A549 (cell line): ENCODE results near the gene PPP4R3A. TPM values are rescaled to one million over a fixed set of nuclear protein-coding genes. Genes with fewer than 3 reads are reported as not detected.

Experiments
- ATAC-seq, 2 experiments: fragments of 200-7000 bp in 1 of 2; fragments of >200 bp in 1 of 2; cut with Nextera tagmentation in 1 of 2; cut with Tn5 transposase in 1 of 2; 3 replicates each; pipeline versions ENCODE4 v1.8.0 to v1.9.1; 2018 to 2020; ENCODE audit warnings: mild to moderate bottlenecking in 1 of 2, moderate library complexity in 1 of 2
- CTCF ChIA-PET: fragments of 300-600 bp; sonication (Branson Sonifier 250); formaldehyde crosslinking; extraction: SDS; loops from one replicate; lab custom pipeline; 2021; ENCODE audit warnings: antibody characterized with exemption, inconsistent platforms; lab: Yijun Ruan, JAX
- POLR2A ChIA-PET: fragments of 350-600 bp; formaldehyde crosslinking; extraction: SDS; loops from one replicate; lab custom pipeline; 2021; ENCODE audit warnings: antibody characterized with exemption, inconsistent platforms; lab: Yijun Ruan, JAX
- DNase-seq, 2 experiments: peaks; one replicate each; pipeline versions ENCODE4 v3.0.0 to v3.0.0-alpha.2; 2011 to 2016; ENCODE audit warnings: low read depth in 1 of 2, low spot score in 1 of 2
- FAIRE-seq: peaks from 2 replicates; lab custom pipeline; 2011; peaks lifted over from hg19 to GRCh38; lab: Jason Lieb, UNC
- H3K27ac ChIP-seq, 2 experiments: fragments of >200 bp; sonication (Bioruptor Twin); formaldehyde crosslinking; 3 replicates each; pipeline ENCODE4 v1.5.1; 2016 to 2017
- H3K4me1 ChIP-seq: fragments of >200 bp; sonication (Bioruptor Twin); formaldehyde crosslinking; 3 replicates; pipeline ENCODE4 v1.6.1; 2016
- H3K4me2 ChIP-seq: fragments of >200 bp; sonication (Bioruptor Twin); formaldehyde crosslinking; 3 replicates; pipeline ENCODE4 v1.6.1; 2016
- H3K4me3 ChIP-seq: fragments of >200 bp; sonication (Bioruptor Twin); formaldehyde crosslinking; 3 replicates; pipeline ENCODE4 v1.5.1; 2016
- H3K9me3 ChIP-seq: fragments of >200 bp; sonication (Bioruptor Twin); formaldehyde crosslinking; 3 replicates; pipeline ENCODE4 v1.6.1; 2016
- BHLHE40 ChIP-seq: IDR thresholded peaks from 2 replicates; pipeline ENCODE4 v1.6.1; 2012; ENCODE audit warnings: low read depth, low read length, inconsistent platforms
- CBX8 ChIP-seq: fragments of 200-600 bp; sonication (generic); IDR thresholded peaks from 2 replicates; pipeline ENCODE4 v1.6.1; 2016
- CHD2 ChIP-seq: fragments of 150-350 bp; IDR thresholded peaks from 2 replicates; pipeline ENCODE4 v1.6.1; 2014; ENCODE audit warnings: low read length; ENCODE audit not compliant: partially characterized antibody
- CTCF ChIP-seq: fragments of >200 bp; sonication (Bioruptor Twin); formaldehyde crosslinking; IDR thresholded peaks from 3 replicates; pipeline ENCODE4 v1.5.1; 2016
- EHF ChIP-seq: fragments of 250-450 bp; sonication (Bioruptor Pico); IDR thresholded peaks from 2 replicates; pipeline ENCODE4 v1.5.0; 2020; ENCODE audit warnings: mild to moderate bottlenecking
- ESRRA ChIP-seq: fragments of 150-350 bp; IDR thresholded peaks from 2 replicates; pipeline ENCODE4 v1.6.1; 2014; ENCODE audit warnings: mild to moderate bottlenecking, low read length, borderline replicate concordance
- FOSB ChIP-seq: fragments of 250-450 bp; sonication (Bioruptor Pico); IDR thresholded peaks from 2 replicates; pipeline ENCODE4 v1.5.0; 2020; ENCODE audit warnings: mild to moderate bottlenecking, moderate library complexity
- FOSL2 ChIP-seq, 2 experiments: fragments of 450-650 bp in 1 of 2; fragments of >200 bp in 1 of 2; sonication (Bioruptor Twin) in 1 of 2; formaldehyde crosslinking; IDR thresholded peaks; 2 replicates each; pipeline versions ENCODE4 v1.5.0 to v1.6.1; 2016 to 2020; ENCODE audit warnings: mild to moderate bottlenecking in 1 of 2, moderate library complexity in 1 of 2
- FOXS1 ChIP-seq: fragments of 250-450 bp; sonication (Bioruptor Pico); IDR thresholded peaks from 2 replicates; pipeline ENCODE4 v1.5.0; 2020; ENCODE audit warnings: mild to moderate bottlenecking, moderate library complexity
- GATA3 ChIP-seq: IDR thresholded peaks from 2 replicates; pipeline ENCODE4 v1.6.1; 2012; ENCODE audit warnings: borderline replicate concordance
- HDAC2 ChIP-seq: fragments of 200-600 bp; sonication (generic); IDR thresholded peaks from 2 replicates; pipeline ENCODE4 v1.6.1; 2016
- HEYL ChIP-seq: fragments of 250-450 bp; sonication (Bioruptor Pico); IDR thresholded peaks from 2 replicates; pipeline ENCODE4 v1.8.0; 2021; ENCODE audit warnings: mild to moderate bottlenecking, moderate library complexity
- HOXB13 ChIP-seq: fragments of 250-450 bp; sonication (Bioruptor Pico); IDR thresholded peaks from 2 replicates; pipeline ENCODE4 v1.5.0; 2020; ENCODE audit warnings: low read depth, mild to moderate bottlenecking, moderate library complexity
- HOXB5 ChIP-seq: fragments of 250-450 bp; sonication (Bioruptor Pico); IDR thresholded peaks from 2 replicates; pipeline ENCODE4 v1.5.0; 2020; ENCODE audit warnings: mild to moderate bottlenecking, moderate library complexity
- JUN ChIP-seq, 2 experiments: fragments of >200 bp; sonication (Bioruptor Twin); formaldehyde crosslinking; IDR thresholded peaks; 2 replicates in 1 of 2; 3 replicates in 1 of 2; pipeline ENCODE4 v1.6.1; 2016 to 2017
- KDM5A ChIP-seq: fragments of 200-600 bp; sonication (generic); IDR thresholded peaks from 2 replicates; pipeline ENCODE4 v1.6.1; 2016; ENCODE audit warnings: antibody characterized with exemption, mild to moderate bottlenecking
- MAFK ChIP-seq: fragments of 450-650 bp; IDR thresholded peaks from 2 replicates; pipeline ENCODE4 v1.6.1; 2014; ENCODE audit not compliant: partially characterized antibody
- MYC ChIP-seq: IDR thresholded peaks from 2 replicates; pipeline ENCODE4 v1.6.1; 2012; ENCODE audit warnings: mild to moderate bottlenecking, inconsistent platforms, low read length, improper control_type of control experiment, borderline replicate concordance
- NR3C1 ChIP-seq: fragments of >200 bp; sonication (Bioruptor Twin); formaldehyde crosslinking; IDR thresholded peaks from 3 replicates; pipeline ENCODE4 v1.6.1; 2017
- PBX3 ChIP-seq: IDR thresholded peaks from 2 replicates; pipeline ENCODE4 v1.6.1; 2012
- PHF8 ChIP-seq: fragments of 200-600 bp; sonication (generic); IDR thresholded peaks from 2 replicates; pipeline ENCODE4 v1.6.1; 2016; ENCODE audit warnings: low read depth, mild to moderate bottlenecking, antibody characterized with exemption, moderate library complexity, borderline replicate concordance
- RARB ChIP-seq: fragments of 250-450 bp; sonication (Bioruptor Pico); IDR thresholded peaks from 2 replicates; pipeline ENCODE4 v1.8.0; 2021; ENCODE audit warnings: mild to moderate bottlenecking, moderate library complexity
- ZC3H11A ChIP-seq: fragments of 450-650 bp; IDR thresholded peaks from 2 replicates; pipeline ENCODE4 v1.6.1; 2014; ENCODE audit warnings: antibody characterized with exemption, mild to moderate bottlenecking
- ZFP36 ChIP-seq: fragments of 450-650 bp; IDR thresholded peaks from 2 replicates; pipeline ENCODE4 v1.6.1; 2014; ENCODE audit warnings: borderline replicate concordance; ENCODE audit not compliant: partially characterized antibody
- ZNF302 ChIP-seq: fragments of 250-450 bp; sonication (Bioruptor Pico); IDR thresholded peaks from 2 replicates; pipeline ENCODE4 v1.9.0; 2021; ENCODE audit warnings: inconsistent platforms, mild to moderate bottlenecking, moderate library complexity
- WGBS: methylation state at CpG from one replicate; pipeline ENCODE4 v1.1.6; 2017; ENCODE audit errors: missing lambda C conversion rate; 5-methylcytosine and 5-hydroxymethylcytosine counted together
- polyA plus RNA-seq, 4 experiments: library from polyadenylated mRNA; depleted of rRNA in 3 of 4; stranded (reverse); fragments of >200 nt; fragmentation: RNase III in 1 of 4; extraction: RNeasy Plus Mini Kit Qiagen cat#74134 plus additional on column Dnase treatment in 1 of 4; gene quantifications; 2 replicates in 3 of 4; 3 replicates in 1 of 4; pipeline ENCODE4 v1.2.3, GENCODE V29; 2011 to 2017
- TF ChIP-seq, protein P1 (sequence below): fragments of 250-450 bp; sonication (Bioruptor Pico); IDR thresholded peaks from 2 replicates; pipeline ENCODE4 v1.5.0; 2020; ENCODE audit warnings: low read depth, mild to moderate bottlenecking, moderate library complexity
- TF ChIP-seq, protein P2 (sequence below): fragments of 450-650 bp; IDR thresholded peaks from 2 replicates; pipeline ENCODE4 v1.6.1; 2014; ENCODE audit warnings: antibody characterized with exemption
- TF ChIP-seq, protein P3 (sequence below): fragments of >200 bp; sonication (Bioruptor Twin); formaldehyde crosslinking; IDR thresholded peaks from 2 replicates; pipeline ENCODE4 v1.6.1; 2016

Gene PPP4R3A
- polyA plus RNA-seq, 2 of the 4 experiments (the other 2 are of a cell fraction) = 69.5 to 83.6 TPM

- WGBS = 83% methylated on average over 7 of the region's 7 CpGs
- Histone ChIP-seq H3K9me3 (no peaks in the 10 kb centered on the region), H3K27ac (no peak overlapping the region), H3K4me3 (no peak overlapping the region), H3K4me1 (0 out of 3 replicates have a peak, but pooled peaks cover 4% of the 10 kb centered on the region), H3K4me2 (no peak overlapping the region)
- POLR2A ChIA-PET = no interaction called here
- ATAC-seq = no peak
- CTCF ChIA-PET = no interaction called here
- DNase-seq = no peak
- no peak for FAIRE-seq
- no peak for TF ChIP-seq CTCF
- no peak for TF ChIP-seq RARB (CRISPR knock-in tag)
- TF ChIP-seq CHD2 = no peak
- no peak for TF ChIP-seq HEYL
- no peak for TF ChIP-seq HOXB13 (CRISPR knock-in tag)
- no peak for TF ChIP-seq BHLHE40
- no peak for TF ChIP-seq EHF
- no peak for TF ChIP-seq GATA3
- no peak for TF ChIP-seq MYC
- TF ChIP-seq, protein P1, sequence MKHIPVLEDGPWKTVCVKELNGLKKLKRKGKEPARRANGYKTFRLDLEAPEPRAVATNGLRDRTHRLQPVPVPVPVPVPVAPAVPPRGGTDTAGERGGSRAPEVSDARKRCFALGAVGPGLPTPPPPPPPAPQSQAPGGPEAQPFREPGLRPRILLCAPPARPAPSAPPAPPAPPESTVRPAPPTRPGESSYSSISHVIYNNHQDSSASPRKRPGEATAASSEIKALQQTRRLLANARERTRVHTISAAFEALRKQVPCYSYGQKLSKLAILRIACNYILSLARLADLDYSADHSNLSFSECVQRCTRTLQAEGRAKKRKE (CRISPR knock-in tag) = no peak
- TF ChIP-seq ESRRA = no peak
- TF ChIP-seq FOXS1 = no peak
These were observed 5.9 kb upstream of the PPP4R3A start for GRCh38 chr14:91515979-91516378.

DNA sequence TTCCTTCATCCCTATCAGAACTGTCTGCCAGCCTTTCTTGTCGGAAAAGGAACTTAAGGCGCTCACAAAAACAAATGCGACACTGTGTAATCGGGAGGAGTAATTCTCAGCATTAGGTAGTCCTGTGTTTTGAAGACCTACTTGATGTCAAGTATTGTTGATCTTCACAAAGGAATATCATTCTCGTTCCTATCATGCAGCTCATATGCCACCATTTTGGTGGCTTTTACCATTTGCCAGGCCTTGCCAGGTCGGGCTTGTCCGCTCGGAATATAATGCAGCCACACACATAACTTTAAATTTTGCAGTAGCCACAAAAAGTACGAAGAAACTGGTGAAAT is 903 bp upstream of the PPP4R3A start:
- Histone ChIP-seq H3K4me1 (peaks cover 14% of the 10 kb centered on the region; the same call in 1 of the 3 replicates), H3K4me2 (peak overlapping the region; percentile 84), H3K4me3 (peak overlapping the region; percentile 93), H3K9me3 (no peaks in the 10 kb centered on the region), H3K27ac (peak overlapping the region; percentile 98)
- WGBS = 43% methylated on average over 9 of the region's 9 CpGs
- no peak for FAIRE-seq
- no peak for TF ChIP-seq JUN (IDR thresholded peaks at IDR 0.05)
- no peak for TF ChIP-seq ZFP36
- no peak for TF ChIP-seq EHF
- TF ChIP-seq FOSL2 (IDR thresholded peaks at IDR 0.05) = no peak
- no peak for TF ChIP-seq FOSL2 (CRISPR knock-in tag; IDR thresholded peaks at IDR 0.05)
- no peak for TF ChIP-seq KDM5A
- no peak for TF ChIP-seq MAFK
- TF ChIP-seq CBX8 = no peak
- TF ChIP-seq FOXS1 = no peak
- TF ChIP-seq ZC3H11A = no peak
- TF ChIP-seq ZNF302 (CRISPR knock-in tag) = no peak
- TF ChIP-seq HOXB5 (CRISPR knock-in tag) = no peak
- no peak for TF ChIP-seq GATA3
- TF ChIP-seq, protein P2, sequence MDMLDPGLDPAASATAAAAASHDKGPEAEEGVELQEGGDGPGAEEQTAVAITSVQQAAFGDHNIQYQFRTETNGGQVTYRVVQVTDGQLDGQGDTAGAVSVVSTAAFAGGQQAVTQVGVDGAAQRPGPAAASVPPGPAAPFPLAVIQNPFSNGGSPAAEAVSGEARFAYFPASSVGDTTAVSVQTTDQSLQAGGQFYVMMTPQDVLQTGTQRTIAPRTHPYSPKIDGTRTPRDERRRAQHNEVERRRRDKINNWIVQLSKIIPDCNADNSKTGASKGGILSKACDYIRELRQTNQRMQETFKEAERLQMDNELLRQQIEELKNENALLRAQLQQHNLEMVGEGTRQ = no peak
- TF ChIP-seq PHF8 = no peak
- no peak for TF ChIP-seq NR3C1
- no peak for TF ChIP-seq CTCF
- TF ChIP-seq HDAC2 = no peak
- TF ChIP-seq FOSB (CRISPR knock-in tag) = no peak
- no peak for TF ChIP-seq PBX3
- TF ChIP-seq, protein P3, sequence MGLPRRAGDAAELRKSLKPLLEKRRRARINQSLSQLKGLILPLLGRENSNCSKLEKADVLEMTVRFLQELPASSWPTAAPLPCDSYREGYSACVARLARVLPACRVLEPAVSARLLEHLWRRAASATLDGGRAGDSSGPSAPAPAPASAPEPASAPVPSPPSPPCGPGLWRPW = no peak
- DNase-seq = peak; percentile 28 to 55
- ChIA-PET POLR2A (interaction anchor here (1.0 kb wide), 1 partner anchor 64 kb away, joined by 3 read pairs; no protein-coding TSS in a partner anchor), CTCF (interaction anchor here (0.6 kb wide), 1 partner anchor 1243 kb away, joined by 3 read pairs; no protein-coding TSS in a partner anchor)
- no peak for ATAC-seq
